Glutamatergic neuron (in vitro differentiated cells): ENCODE data around the gene VSIG8. TPM values are rescaled to one million over a fixed set of nuclear protein-coding genes. Genes with fewer than 3 reads are reported as not detected.

Experiments used
- DNase-seq: peaks from one replicate; pipeline ENCODE4 v3.0.0; 2022
- H3K27ac Mint-ChIP-seq: one replicate; pipeline ENCODE4 v1.8.0; 2020; ENCODE audit warnings: mild to moderate bottlenecking, mixed read lengths, inconsistent platforms; ENCODE audit not compliant: unreplicated experiment
- H3K27me3 Mint-ChIP-seq: one replicate; pipeline ENCODE4 v1.8.0; 2020; ENCODE audit warnings: mild to moderate bottlenecking, moderate library complexity, mixed read lengths, inconsistent platforms; ENCODE audit not compliant: unreplicated experiment
- H3K36me3 Mint-ChIP-seq: one replicate; pipeline ENCODE4 v1.8.0; 2020; ENCODE audit warnings: mild to moderate bottlenecking, mixed read lengths, inconsistent platforms; ENCODE audit not compliant: unreplicated experiment
- H3K4me1 Mint-ChIP-seq: one replicate; pipeline ENCODE4 v1.8.0; 2020; ENCODE audit warnings: mild to moderate bottlenecking, low read depth, mixed read lengths, inconsistent platforms; ENCODE audit not compliant: unreplicated experiment
- H3K4me3 Mint-ChIP-seq: one replicate; pipeline ENCODE4 v1.8.0; 2020; ENCODE audit warnings: mild to moderate bottlenecking, mixed read lengths, inconsistent platforms; ENCODE audit not compliant: unreplicated experiment
- H3K9me3 Mint-ChIP-seq: one replicate; pipeline ENCODE4 v1.8.0; 2020; ENCODE audit warnings: mild to moderate bottlenecking, moderate library complexity, mixed read lengths, inconsistent platforms; ENCODE audit not compliant: unreplicated experiment
- total RNA-seq: library from RNA; stranded (reverse); fragmentation: NEBNext Ultra II Directional; extraction: Animal tissue kit (Norgen Biotek cat#: 25700); gene quantifications from one replicate; pipeline ENCODE4 v1.2.1, GENCODE V29; 2021; ENCODE audit not compliant: unreplicated experiment
- TF ChIP-seq, protein P1 (sequence below): fragments of 200-600 bp; sonication (generic); IDR thresholded peaks from one replicate; pipeline ENCODE4 v1.5.0; 2021; ENCODE audit not compliant: partially characterized antibody, unreplicated experiment

Gene VSIG8
- total RNA-seq, 1 donor from 2014 or later, result not detected

DNA sequence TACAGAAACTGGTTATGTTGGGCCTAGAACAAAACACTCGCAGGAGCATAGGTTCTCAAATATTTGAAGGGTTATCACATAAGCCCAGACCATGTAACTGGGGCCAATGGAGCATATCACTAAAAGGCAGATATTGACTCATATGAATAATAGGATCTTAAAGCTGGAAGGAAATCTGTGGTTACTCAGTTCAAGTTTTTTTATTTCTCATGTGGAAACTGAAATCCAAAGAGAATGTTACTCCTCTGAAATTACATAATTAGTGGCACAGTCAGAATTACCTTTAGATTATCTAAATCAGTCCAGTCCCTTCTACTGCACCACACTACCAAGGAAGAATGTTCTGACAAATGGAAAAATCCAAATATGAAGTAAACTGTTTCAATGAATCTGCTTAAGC lies 23.7 kb downstream of the VSIG8 start:
- Mint-ChIP-seq H3K36me3 (no peaks in the 10 kb centered on the region), H3K4me3 (no peak overlapping the region), H3K27ac (no peak overlapping the region), H3K4me1 (peaks cover 2% of the 10 kb centered on the region), H3K27me3 (peaks cover 8% of the 10 kb centered on the region), H3K9me3 (no peaks in the 10 kb centered on the region)
- TF ChIP-seq, protein P1, sequence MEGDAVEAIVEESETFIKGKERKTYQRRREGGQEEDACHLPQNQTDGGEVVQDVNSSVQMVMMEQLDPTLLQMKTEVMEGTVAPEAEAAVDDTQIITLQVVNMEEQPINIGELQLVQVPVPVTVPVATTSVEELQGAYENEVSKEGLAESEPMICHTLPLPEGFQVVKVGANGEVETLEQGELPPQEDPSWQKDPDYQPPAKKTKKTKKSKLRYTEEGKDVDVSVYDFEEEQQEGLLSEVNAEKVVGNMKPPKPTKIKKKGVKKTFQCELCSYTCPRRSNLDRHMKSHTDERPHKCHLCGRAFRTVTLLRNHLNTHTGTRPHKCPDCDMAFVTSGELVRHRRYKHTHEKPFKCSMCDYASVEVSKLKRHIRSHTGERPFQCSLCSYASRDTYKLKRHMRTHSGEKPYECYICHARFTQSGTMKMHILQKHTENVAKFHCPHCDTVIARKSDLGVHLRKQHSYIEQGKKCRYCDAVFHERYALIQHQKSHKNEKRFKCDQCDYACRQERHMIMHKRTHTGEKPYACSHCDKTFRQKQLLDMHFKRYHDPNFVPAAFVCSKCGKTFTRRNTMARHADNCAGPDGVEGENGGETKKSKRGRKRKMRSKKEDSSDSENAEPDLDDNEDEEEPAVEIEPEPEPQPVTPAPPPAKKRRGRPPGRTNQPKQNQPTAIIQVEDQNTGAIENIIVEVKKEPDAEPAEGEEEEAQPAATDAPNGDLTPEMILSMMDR, result no peak
- DNase-seq, result no peak

DNA sequence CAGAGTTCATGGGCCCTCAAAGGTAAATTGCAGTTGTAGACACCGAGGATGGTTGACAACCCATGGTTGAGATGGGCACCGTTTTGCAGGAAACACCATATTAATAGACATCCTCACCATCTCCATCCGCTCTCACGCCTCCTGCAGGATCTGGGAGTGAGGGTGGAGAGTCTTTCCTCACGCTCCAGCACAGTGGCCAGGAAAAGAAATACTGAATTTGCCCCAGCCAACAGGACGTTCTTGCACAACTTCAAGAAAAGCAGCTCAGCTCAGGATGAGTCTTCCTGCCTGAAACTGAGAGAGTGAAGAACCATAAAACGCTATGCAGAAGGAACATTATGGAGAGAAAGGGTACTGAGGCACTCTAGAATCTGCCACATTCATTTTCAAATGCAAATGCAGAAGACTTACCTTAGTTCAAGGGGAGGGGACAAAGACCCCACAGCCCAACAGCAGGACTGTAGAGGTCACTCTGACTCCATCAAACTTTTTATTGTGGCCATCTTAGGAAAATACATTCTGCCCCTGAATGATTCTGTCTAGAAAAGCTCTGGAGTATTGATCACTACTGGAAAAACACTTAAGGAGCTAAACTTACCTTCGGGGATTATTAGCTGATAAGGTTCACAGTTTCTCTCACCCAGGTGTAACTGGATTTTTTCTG lies 26.5 kb downstream of the VSIG8 start:
- Mint-ChIP-seq H3K36me3 (no peaks in the 10 kb centered on the region), H3K4me3 (no peak overlapping the region), H3K27me3 (peaks cover 8% of the 10 kb centered on the region), H3K4me1 (peaks cover 6% of the 10 kb centered on the region), H3K27ac (no peak overlapping the region), H3K9me3 (no peaks in the 10 kb centered on the region)
- TF ChIP-seq, protein P1, result no peak
- no peak for DNase-seq

DNA sequence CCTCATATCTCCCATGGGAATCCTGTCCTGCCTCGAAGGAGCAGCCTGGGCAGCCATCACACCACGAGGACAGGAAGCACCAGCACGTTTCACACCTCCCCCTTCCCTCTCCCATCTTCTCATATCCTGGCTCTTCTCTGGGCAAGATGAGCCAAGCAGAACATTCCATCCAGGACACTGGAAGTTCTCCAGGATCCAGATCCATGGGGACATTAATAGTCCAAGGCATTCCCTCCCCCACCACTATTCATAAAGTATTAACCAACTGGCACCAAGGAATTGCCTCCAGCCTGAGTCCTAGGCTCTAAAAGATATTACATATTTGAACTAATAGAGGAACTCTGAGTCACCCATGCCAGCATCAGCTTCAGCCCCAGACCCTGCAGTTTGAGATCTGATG lies 27.1 kb downstream of the VSIG8 start:
- H3K4me3 Mint-ChIP-seq, result no peak overlapping the region
- peaks cover 8% of the 10 kb centered on the region for H3K27me3 Mint-ChIP-seq
- DNase-seq, result no peak
- no peaks in the 10 kb centered on the region for H3K36me3 Mint-ChIP-seq
- TF ChIP-seq, protein P1, result no peak
- no peaks in the 10 kb centered on the region for H3K9me3 Mint-ChIP-seq
- peaks cover 6% of the 10 kb centered on the region for H3K4me1 Mint-ChIP-seq
- H3K27ac Mint-ChIP-seq, result no peak overlapping the region

DNA sequence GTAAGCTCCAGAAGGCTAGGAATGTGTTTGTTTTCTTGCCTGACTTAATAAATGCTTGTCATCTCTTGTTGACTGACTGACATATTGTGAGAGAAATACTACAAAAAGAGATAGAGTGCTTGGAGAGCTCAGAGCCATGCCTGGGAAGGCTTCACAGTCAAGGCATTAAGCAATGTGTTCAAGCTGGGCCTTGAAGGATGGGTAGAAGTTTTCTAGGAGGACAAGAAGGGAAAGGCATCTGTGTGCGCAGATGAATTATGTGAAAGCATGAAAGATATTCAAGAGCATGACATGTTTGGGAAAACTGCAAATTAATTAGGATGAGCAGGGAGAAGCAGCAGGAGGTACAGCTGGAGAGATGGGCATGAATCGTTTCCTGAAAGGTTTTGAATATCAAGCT lies 30.1 kb downstream of the VSIG8 start:
- Mint-ChIP-seq H3K4me3 (no peak overlapping the region), H3K27ac (no peak overlapping the region), H3K36me3 (no peaks in the 10 kb centered on the region), H3K9me3 (no peaks in the 10 kb centered on the region), H3K4me1 (peaks cover 14% of the 10 kb centered on the region), H3K27me3 (peaks cover 9% of the 10 kb centered on the region)
- TF ChIP-seq, protein P1, result no peak
- no peak for DNase-seq

DNA sequence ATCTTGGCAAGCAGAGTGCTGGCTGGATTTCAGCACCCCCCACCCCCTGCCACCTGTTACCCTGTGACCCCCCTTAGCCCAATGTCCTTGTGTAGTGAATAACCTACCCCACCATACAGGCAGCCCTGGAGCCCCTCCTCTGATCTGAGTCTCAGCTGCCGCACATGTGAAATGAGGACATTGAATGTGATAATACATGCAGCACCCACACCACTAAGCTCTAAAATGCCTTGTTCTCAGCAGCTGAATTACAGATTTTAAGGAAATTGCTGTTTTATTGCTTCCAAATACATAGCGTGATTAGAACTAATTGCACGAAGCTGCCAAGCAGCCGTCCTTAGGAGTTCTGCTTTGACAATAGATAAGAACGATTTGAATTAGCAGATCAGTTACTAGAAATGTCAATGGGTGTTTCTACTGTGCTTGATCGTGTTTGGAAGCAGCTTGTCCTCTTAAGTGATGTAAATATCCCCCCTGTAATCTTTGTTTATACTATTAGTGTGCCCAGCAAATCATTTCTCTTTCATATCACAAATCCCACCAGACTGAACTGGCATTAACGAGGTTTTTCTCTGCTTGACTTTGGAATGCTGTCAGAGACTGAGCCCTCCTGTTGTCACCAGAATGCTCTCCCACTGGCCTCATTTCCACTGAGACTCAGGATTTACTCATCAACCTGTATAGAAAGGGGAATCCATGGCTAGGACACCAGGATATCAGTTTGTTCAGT lies 30.9 kb downstream of the VSIG8 start:
- peak overlapping the region; percentile 7 for H3K4me3 Mint-ChIP-seq

More for the DNA sequence above, 30.9 kb downstream of the VSIG8 start:
- no peak for DNase-seq
- Mint-ChIP-seq H3K4me1 (peaks cover 12% of the 10 kb centered on the region), H3K9me3 (no peaks in the 10 kb centered on the region), H3K27me3 (peaks cover 6% of the 10 kb centered on the region), H3K27ac (no peak overlapping the region), H3K36me3 (no peaks in the 10 kb centered on the region)
- TF ChIP-seq, protein P1, result no peak
